K562 (cell line): ENCODE data around the gene MCCD1. TPM values are rescaled to one million over a fixed set of nuclear protein-coding genes. Genes with fewer than 3 reads are reported as not detected.
A peak's percentile ranks its signal among the peaks of the same experiment; 100 is the strongest.

ENCODE experiments used
- AFF4 ChIP-seq: sonication (generic); formaldehyde crosslinking; IDR thresholded peaks from 2 replicates; pipeline ENCODE4 v1.8.0; 2023; ENCODE audit warnings: mild to moderate bottlenecking, missing genetic modification reagents
- BRD9 ChIP-seq: fragments of 450-650 bp; IDR thresholded peaks from 2 replicates; pipeline ENCODE4 v1.6.1; 2018; ENCODE audit warnings: low read depth; ENCODE audit not compliant: partially characterized antibody
- CHD7 ChIP-seq: fragments of 200-600 bp; sonication (generic); IDR thresholded peaks from one replicate; pipeline ENCODE4 v1.6.1; 2012; ENCODE audit warnings: mild to moderate bottlenecking, low read depth, low read length, inconsistent platforms
- FOXO4 ChIP-seq: fragments of 450-650 bp; formaldehyde crosslinking; IDR thresholded peaks from 2 replicates; pipeline ENCODE4 v1.4.0; 2020; ENCODE audit warnings: mild to moderate bottlenecking, moderate library complexity
- STAT6 ChIP-seq: sonication (generic); formaldehyde crosslinking; IDR thresholded peaks from 2 replicates; pipeline ENCODE4 v1.8.1; 2023; ENCODE audit warnings: mild to moderate bottlenecking, missing genetic modification reagents
- ZNF785 ChIP-seq: fragments of 250-450 bp; sonication (Bioruptor Pico); IDR thresholded peaks from 2 replicates; pipeline ENCODE4 v1.4.0; 2020; ENCODE audit warnings: mild to moderate bottlenecking
- polyA plus RNA-seq, 8 experiments: library from polyadenylated mRNA; depleted of rRNA in 4 of 8; stranded (reverse) in 5 of 8; unstranded in 3 of 8; fragments of >200 nt; fragmentation: Nextera tagmentation in 2 of 8; fragmentation: Illumina TruSeq in 1 of 8; extraction: Ambion mirVana in 2 of 8; extraction: Trizol in 1 of 8; gene quantifications; 2 replicates each; pipeline versions ENCODE4 v1.2.1 to v1.2.3, GENCODE V29; 2011 to 2014; ENCODE audit warnings: inconsistent platforms in 1 of 8, missing spikeins in 1 of 8
- total RNA-seq, 7 experiments: library from RNA; depleted of rRNA in 6 of 7; stranded (reverse); fragments of >200 nt in 6 of 7; fragmentation: Illumina TruSeq in 2 of 7; extraction: Trizol in 2 of 7; gene quantifications; 2 replicates each; pipeline versions ENCODE4 v1.2.1 to v1.2.3, GENCODE V29; 2011 to 2021; ENCODE audit warnings: low replicate concordance in 1 of 7

Gene MCCD1
- total and polyA plus RNA-seq, 9 of the 15 experiments (the other 6 are each of a cell fraction or from before 2014, with no cell fraction given) = not detected

GRCh38 chr6:31541658-31542521 lies 13.1 kb downstream of the MCCD1 start, which contains the start of gene DDX39B (continued):
- TF ChIP-seq CHD7 (no peak), STAT6 (peak; percentile 94; the same call in 1 of the 2 replicates), AFF4 (CRISPR knock-in tag) (peak; percentile 97; the same call in 1 of the 2 replicates), ZNF785 (CRISPR knock-in tag) (no peak), BRD9 (peak; percentile 100), FOXO4 (no peak)
